GM21717 (cell line): Measurements from ENCODE around the gene AUH.
"Not testable (repeated sequence)": the region's sequence is repeated elsewhere in the genome, so short reads cannot be mapped to it uniquely, and the experiment has no call there.

ENCODE experiments used
- ATAC-seq: cut with Tn5 transposase; IDR thresholded peaks from one replicate; pipeline ENCODE4 v1.9.1; 2021; ENCODE audit warnings: mild to moderate bottlenecking, moderate library complexity; ENCODE audit not compliant: unreplicated experiment

Gene AUH, protein sequence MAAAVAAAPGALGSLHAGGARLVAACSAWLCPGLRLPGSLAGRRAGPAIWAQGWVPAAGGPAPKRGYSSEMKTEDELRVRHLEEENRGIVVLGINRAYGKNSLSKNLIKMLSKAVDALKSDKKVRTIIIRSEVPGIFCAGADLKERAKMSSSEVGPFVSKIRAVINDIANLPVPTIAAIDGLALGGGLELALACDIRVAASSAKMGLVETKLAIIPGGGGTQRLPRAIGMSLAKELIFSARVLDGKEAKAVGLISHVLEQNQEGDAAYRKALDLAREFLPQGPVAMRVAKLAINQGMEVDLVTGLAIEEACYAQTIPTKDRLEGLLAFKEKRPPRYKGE

DNA sequence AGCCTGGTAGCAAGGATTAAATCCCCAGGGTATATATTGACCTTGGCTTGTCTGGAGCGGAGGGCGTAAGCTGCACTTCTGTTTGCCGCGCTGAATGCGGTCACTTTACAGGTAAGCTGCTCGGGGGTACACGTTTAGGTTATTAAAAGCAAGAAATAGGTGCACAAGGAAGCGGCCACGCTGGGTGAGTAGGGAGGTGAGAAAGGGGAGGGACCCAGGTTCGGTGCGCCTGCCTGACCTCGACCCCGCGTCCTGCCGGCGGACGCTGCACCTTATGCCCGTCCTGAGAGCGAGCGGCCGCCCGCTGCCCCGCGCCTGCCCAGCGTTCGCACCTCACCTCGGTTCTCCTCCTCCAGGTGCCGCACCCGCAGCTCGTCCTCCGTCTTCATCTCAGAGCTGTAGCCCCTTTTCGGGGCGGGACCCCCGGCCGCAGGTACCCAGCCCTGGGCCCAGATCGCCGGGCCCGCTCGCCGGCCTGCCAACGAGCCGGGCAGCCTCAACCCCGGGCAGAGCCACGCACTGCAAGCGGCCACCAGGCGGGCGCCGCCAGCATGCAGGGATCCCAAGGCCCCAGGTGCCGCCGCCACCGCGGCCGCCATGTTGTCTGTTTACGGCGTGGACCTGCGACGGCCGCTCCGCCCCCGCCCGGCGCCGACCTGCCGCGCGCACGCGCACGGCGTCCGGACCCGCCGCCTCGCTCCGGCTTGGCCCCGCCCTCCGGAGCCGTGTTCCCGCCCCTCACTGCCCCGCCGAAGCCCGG lies at the start of gene AUH:
TSS of gene AUH (minus strand) at position 628 of the 760 bp plus-strand sequence. CDS start at position 599, 29 bp downstream.
- ATAC-seq = peak; percentile 81

DNA sequence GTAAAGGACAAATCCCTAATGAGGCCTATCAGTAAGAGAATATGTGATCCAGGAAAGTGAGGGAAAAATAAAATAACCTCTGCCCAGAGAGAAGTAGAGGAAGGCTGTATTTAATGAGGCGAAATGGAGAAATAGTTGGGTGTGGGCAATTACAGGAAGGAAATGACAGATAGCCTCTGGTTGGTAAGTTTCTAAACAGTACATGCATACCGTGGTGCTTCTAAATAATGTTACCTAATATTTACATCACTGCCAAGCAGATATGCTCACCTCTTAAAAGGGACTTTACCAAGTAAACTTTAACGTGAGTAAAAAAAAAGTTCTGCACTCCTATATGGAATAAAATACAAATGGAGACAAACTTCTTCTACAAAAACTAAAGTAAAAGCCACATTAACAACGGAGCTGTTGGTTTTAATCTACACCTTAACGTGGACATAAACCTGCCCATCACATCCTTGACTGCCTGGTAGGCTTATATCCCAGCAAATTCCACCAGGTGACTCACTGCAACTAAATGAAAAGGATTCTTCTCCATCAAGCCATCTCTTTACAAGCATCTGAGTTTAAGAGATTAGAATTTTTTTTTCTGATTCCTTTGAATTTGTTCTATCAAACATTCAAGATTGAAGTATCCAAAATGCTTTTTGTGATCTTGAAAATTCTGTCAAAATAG lies 49.5 kb upstream of the AUH start:
- ATAC-seq = no peak

DNA sequence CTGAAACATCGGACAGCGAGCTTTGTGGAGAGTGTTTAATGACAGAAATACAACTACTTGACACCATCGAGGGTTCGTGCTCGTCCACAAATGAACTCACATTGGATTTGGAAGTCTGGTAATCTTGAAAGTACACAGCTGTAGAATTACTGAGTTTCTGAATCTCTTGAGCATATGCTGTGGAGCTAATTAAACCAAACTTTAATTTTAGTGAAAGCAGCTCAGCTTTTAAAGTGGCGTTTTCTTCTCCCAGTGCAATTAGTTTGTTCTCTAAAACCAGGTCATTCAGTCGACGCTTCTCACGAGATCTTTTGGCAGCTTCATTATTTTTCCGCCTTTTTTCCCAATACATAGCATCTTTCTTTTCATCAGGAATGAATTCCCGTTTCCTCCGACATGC lies 48.4 kb upstream of the AUH start:
- no peak for ATAC-seq

DNA sequence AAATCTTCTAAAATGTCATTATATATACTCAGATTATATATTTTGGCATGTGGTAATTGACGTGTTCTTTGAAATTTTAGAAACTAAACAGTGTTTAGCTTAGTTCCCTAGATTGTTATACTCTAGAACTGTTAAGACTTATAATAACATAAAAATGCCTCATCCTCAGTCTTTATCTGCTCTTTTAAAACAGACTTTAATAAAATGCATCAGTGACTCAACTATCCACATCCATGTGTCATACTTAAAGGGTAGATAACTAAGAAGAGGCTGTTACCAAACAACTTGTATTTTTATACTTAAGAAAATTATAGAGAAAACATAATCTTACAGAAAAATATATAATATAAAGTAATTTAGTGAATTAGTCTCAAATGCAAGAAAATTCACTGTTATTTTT lies 46.8 kb upstream of the AUH start:
- no peak for ATAC-seq

DNA sequence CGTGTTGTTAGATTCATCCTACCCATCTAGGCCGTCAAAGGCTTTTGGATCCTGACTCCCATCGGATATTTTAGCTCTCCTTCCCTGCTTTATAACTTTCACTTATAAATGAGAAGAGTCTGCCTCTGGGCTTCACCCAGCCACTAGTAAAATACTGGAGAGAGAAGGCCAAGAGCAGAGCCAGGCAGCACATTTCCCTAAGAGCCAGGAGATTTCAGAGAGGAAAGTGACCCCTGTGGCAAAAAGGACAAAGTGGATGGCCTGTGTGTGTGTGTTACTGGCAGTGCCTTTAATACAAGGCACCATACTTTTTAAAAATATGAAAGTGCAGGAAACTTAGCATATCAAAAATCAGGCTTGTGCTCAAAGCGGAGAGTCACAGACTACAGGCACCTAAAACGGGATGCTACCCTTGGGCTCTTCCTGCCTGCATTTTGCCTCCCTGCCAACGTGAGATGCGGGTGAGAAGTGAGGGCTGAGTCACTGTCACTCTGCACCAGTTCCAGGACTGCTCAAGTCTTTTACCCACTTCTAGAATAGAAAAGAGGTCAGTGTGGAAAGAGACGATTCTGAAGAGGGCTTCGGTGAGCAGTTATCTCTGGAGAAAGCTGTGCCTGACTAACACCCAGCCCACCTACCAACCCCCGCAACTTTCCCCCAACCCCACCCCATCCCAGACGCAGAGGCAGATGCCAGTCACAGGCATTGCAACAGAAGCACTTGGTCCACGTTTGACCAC lies 46.0 kb upstream of the AUH start:
- no peak for ATAC-seq

DNA sequence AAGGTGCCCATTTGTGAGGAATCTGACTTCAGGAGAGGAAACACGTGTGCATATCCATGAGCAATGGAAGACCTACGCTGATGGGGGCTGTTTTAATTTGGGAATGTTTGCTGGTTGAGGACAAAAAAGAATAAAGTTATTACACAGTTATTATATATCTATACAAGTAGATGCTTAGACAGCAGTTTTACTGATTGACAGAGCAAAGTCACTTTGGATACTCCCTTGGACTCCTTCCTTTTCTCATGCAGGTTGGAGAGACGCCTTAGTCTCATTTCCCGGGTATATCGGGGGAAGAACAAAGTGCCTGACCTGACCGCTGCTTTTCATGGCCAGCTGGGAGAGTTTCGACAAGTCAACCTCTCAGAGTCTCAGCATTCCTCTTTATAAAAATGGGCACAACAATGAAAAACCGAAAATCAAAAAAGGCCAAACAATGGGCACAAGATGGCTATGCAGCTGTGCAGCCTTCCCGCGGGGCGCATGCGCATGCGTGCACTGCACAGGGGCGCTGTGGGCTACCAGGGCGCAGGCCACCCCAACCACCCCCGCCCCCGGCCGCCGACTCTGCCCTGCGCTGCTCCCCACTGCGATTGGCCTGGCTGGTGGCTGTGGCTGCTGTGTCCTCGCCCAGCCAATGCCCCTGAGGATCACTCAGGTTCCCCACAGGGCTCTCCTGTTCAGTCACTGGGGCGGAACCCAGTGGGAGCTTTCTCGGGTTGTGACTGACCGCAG lies 43.8 kb upstream of the AUH start:
- ATAC-seq = no peak

DNA sequence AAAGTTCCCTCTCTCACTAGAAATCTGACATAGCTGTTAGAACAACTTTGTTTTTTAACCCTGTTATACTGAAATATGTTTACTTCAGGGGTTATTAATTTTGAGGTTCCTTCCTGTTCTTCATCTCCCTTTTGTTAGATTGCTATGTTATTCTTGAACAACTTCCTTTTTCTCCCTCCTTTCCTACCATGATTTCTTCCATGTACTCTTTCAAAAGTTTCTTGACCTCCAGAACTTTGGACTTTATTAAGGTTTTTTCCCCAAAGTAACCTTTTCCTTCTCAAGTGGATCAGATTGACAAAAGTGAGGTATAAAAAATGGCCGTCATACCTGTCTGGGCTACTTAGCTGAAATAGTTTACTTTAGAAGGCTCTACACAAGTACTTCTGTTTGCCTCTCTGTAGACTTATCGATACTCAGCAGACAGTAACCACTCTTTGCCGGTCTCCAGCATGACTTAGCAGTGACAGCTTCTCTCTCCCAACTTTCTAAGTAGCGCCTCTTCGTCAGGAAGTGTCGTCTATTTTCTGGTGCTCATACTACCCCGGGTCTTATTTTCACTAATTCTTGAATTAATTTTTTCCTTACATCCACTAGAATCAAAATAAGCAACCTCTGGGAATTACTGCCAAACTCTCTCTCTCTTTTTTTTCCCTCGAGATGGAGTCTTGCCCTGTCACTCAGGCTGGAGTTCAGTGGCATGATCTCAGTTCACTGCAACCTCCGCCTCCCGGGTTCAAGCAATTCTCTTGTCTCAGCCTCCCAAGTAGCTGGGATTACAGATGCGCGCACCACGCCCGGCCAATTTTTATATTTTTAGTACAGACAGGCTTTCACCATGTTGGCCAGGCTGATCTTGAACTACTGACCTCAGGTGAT lies 42.2 kb upstream of the AUH start:
- ATAC-seq = no peak

DNA sequence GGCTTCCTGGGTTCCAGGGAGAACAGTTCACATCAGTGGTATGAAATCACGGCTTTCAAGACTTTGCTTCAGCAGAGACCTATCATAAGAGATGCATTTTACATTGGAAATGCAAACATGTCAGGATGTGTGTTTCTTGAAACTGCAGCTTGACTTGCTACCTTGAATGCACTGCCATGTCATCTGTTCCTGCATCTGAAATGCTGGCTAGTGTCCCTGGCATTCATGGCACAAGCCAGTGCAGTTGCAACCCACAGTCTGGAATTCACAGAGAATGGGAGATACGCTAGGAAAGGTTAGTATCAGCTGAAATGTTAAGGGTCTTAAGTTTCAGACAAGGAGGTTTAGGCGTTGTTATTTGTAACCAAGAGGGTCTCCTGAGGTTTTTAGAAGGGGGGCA lies 37.2 kb upstream of the AUH start:
- ATAC-seq = no peak

DNA sequence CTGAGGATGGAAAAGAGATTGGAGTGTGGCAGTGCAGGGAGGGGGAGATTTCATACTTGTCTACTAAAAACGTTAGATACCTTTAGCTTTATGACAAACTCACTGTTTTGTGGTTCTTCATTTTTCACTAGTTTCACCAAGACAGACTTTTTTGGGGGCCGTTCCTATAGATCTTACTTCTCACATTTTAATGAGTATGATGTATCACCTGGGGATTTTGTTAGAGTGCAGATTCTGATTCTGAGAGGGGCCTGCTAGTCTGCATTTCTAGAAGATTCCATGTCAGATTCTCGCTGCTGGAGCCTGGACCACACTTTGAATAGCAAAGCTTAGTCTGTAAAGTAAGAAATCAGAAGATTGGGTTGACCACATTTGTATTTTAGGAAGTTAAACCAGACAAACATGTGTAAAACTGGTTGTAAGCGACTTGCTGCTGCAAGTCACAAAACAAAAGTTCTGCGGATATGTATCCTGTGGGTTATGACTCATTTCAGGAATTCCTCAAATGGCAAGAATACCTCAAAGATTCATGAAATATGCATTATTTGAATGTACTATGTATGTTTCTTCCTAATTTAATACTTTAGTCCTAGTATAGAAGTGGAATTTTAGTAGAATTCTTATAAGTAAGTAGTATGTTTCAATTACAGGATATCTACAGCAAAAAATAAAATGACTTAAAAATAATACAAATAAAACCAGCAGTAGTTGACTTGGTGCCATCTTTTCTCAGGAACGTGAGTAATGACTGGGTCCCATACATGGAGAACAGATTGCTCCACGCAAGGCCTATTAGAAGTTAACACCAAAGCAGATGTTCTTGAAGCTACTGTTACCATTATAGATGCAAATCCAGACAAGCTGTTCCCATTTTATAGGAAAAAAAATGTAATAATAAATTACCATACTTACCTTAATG lies 34.1 kb upstream of the AUH start:
- no peak for ATAC-seq

DNA sequence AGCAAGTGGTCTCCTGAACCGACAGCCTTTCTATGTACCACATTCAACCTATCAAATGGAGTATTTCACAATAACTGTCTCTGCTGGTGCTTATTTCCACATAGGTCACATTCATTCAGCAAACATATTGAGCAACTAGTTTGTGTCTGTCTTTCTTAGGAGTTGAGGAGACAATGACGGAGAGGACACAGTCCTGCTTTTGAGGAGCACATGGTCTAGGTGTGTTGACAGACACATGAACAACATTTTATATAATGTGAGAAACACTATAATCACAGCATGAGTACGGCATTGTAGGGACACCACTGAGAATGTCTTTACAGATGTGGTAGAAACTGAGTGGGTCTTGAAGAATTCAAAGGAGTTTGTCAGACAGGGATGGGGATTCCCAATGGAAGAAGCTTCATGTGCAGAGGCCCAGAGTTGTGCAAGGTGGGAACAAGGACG lies 33.4 kb upstream of the AUH start:
- ATAC-seq = no peak

DNA sequence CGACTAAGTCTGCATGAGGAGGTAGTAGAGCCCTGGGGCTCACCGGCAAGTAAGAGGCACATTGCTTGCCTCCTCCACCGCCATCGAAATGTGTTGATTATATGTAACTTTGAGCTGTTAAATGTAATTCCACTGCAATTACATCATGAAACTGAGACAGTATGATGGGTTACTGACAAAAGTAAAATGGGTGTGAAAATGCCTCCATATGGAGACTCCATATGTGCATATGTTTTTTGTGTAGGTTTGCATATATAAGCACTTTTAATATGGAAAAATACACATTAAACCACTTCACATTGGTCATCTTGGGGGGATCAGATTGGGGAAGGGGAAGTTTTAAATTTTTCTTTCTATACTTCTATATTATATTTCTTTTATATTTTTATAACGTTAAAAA lies 32.1 kb upstream of the AUH start:
- ATAC-seq = no peak

DNA sequence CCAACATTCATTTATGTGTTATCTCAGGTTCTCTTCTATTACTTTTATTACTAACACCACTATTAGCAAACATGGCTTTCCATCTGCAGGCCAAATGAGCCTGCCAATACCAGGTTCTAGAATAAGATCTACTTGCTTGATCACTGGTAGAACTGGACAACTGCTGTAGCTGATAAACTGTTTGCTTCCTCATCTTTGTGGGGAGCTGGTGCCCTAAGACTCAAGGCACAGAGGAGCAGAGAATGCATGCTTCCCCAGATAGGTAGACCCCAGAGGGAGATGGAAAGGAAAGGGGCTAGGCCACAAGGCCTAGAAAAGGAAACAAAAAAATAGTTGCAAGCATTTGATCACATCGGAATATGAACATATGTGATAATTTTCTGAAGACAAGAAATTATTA lies 30.7 kb upstream of the AUH start:
- no peak for ATAC-seq

DNA sequence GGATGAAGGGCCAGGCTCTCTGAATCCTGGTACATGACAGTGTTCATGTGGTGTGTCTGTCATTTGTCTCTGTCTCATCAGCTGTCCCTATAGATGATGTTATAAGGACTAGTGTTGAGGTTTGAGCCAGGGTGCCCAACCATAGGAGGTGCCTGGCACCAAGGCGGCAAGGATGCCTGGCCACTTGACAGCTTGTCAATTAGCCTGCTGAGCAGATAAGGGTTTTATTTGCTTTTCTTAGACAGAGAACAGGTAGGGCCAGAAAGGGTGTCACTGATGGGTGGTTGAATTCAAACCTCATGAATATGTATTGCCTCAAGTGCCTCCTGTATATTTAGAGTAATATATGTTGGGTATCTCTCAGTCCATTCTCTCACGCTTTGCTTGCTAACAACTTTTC lies 30.1 kb upstream of the AUH start:
- no peak for ATAC-seq

DNA sequence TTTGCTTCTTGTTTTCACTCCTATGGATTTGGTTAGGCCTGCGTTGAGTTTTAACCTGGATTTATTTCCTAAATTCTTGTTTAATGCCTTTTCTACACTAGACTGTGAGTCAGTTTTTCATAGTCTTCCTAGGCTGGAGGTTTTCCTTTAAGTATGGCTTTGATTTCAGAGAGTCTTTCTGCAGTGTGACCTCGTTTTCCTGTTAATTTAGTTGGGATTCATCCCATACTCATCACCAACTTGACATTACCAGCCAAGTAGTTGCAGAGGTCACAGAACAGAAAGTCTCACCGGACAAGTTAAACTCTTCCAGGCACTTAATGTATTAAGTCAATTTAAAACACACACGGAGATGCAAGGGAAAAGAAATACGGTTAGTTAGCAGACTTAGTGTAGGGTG lies 29.7 kb upstream of the AUH start:
- no peak for ATAC-seq

DNA sequence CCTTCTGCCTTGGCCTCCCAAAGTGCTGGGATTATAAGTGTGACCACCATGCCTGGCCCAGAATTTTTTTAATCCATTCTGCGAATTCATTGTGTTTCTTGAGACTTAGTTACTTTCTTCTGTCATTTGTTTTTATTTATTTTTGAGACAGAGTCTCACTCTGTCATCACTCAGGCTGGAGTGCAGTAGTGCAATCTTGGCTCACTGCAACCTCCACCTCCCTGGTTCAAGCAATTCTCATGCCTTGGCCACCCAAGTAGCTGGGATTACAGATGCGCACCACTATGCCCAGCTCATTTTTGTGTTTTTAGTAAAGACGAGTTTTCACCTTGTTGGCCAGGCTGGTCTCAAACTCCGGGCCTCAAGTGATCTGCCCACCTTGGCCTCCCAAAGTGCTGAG lies 28.0 kb upstream of the AUH start:
- not testable (repeated sequence) for ATAC-seq

DNA sequence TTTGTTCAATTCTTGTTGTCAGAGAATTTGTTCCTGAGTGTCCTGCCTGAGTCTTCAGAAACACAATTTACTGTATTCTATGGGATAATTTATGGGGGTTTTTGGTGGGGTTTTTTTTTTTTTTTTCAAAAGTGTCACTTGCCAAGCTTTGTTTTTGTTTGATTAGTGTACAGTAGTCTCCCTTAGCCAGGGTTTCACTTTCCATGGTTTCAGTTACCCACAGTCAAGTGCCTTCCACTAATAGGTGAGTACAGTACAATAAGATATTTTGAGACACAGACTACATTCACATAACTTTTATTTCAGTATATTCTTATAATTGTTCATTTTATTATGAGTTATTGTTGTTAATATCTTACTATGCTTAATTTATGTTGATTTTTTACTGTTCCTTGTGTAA lies 25.0 kb upstream of the AUH start:
- ATAC-seq = no peak

DNA sequence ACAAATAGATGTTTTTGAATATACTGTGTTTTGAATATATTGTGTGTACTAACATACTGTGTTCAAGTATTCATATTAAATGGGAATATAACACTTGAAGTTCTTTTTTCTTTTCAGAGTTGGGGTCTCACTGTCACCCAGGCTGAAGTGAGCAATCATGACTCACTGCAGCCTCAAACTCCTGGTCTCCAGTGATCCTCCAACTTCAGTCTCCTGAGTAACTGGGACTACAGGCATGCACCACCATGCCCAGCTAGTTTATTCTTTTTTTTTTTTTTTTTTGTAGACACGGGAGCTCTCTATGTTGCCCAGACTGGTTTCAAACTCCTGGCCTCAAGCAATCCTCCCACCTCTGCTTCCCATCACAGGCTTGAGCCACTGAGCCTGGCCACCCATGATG lies 23.2 kb upstream of the AUH start:
- no peak for ATAC-seq

DNA sequence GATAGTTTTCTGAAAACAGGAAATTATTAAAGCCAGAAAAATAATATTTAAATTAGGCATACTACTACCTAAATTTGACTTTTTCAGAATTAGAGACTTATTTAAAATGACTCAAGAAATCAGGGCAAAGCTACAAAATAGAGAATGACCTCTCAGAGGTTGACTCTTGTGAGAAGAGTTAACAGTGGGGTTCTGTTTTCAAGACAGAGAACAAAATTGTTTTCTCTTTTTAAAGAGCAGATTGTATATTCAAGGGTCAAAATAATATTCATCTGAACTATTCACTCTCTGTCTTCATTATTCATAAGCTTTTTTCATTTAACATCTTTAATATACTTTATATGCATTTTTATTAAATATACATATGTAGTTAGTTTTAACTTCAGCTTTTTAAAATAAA lies 21.9 kb upstream of the AUH start:
- ATAC-seq = no peak

DNA sequence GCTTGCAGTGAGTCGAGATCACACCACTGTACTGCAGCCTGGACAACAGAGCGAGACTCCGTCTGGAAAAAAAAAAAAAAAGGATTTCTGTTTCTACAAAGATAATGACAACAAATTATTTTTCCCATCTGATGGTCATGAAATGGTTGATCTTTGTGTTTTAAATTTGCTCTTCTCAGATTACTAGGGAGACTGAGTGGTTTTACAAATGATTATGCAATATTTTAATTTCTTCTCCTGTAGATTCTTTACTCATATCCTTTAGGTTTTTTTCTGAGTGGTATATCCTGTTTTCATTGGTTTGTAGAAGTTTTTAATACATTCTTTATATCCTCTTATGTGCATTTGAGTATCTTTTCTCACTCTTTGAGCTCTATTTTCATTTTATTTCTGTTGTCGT lies 20.6 kb upstream of the AUH start:
- no peak for ATAC-seq
